IPS-20b (cell line): ENCODE measurements around the gene ZBTB7B.
A peak's percentile ranks its signal among the peaks of the same experiment; 100 is the strongest.

ENCODE experiments used
- H3K27ac ChIP-seq: one replicate; pipeline ENCODE4 v1.5.1; 2013; ENCODE audit warnings: low read length
- H3K27me3 ChIP-seq: 2 replicates; pipeline ENCODE4 v1.6.1; 2013; ENCODE audit warnings: mild to moderate bottlenecking, low read length, inconsistent platforms; ENCODE audit not compliant: insufficient read depth
- H3K36me3 ChIP-seq: 2 replicates; pipeline ENCODE4 v1.6.1; 2013; ENCODE audit warnings: low read depth, mild to moderate bottlenecking, inconsistent platforms, low read length, moderate library complexity; ENCODE audit not compliant: insufficient read depth
- H3K4me1 ChIP-seq: 2 replicates; pipeline ENCODE4 v1.6.1; 2013; ENCODE audit warnings: mild to moderate bottlenecking, control low read depth, inconsistent platforms, low read length, moderate library complexity; ENCODE audit not compliant: insufficient read depth
- H3K4me3 ChIP-seq: 2 replicates; pipeline ENCODE4 v1.5.1; 2013; ENCODE audit warnings: mild to moderate bottlenecking, low read length, inconsistent platforms
- H3K9ac ChIP-seq: 2 replicates; pipeline ENCODE4 v1.6.1; 2013; ENCODE audit warnings: low read depth, mild to moderate bottlenecking, inconsistent platforms, low read length, moderate library complexity
- H3K9me3 ChIP-seq: 2 replicates; pipeline ENCODE4 v1.6.1; 2013; ENCODE audit warnings: mild to moderate bottlenecking, low read depth, low read length, inconsistent platforms; ENCODE audit not compliant: insufficient read depth

ZBTB7B gene

GRCh38 chr1:155050560-155051341 is 48.1 kb downstream of the ZBTB7B start, which contains the start of gene ADAM15:
ADAM15 (plus strand) TSS chr1:155051316; CDS start chr1:155051387, 71 bp downstream.
- H3K36me3 ChIP-seq = no peaks in the 10 kb centered on the region

GRCh38 chr1:155051342-155051776 is 48.8 kb downstream of the ZBTB7B start:
- Histone ChIP-seq H3K4me1 (peaks cover 7% of the 10 kb centered on the region; the same call in 1 of the 2 replicates), H3K9ac (peak overlapping the region; percentile 42; the same call in 1 of the 2 replicates), H3K27ac (no peak overlapping the region), H3K9me3 (no peaks in the 10 kb centered on the region), H3K36me3 (0 out of 2 replicates have a peak, but pooled peaks cover 6% of the 10 kb centered on the region), H3K4me3 (peak overlapping the region; percentile 80), H3K27me3 (peaks cover 29% of the 10 kb centered on the region)

More at GRCh38 chr1:155050560-155051341, 48.1 kb downstream of the ZBTB7B start, which contains the start of gene ADAM15:
- Histone ChIP-seq H3K4me1 (peaks cover 7% of the 10 kb centered on the region; the same call in 1 of the 2 replicates), H3K27ac (no peak within 1 kb of the TSS), H3K27me3 (peaks cover 29% of the 10 kb centered on the region), H3K9ac (peak within 1 kb of the TSS; percentile 63; the same call in 1 of the 2 replicates), H3K9me3 (no peaks in the 10 kb centered on the region), H3K4me3 (peak within 1 kb of the TSS; percentile 86)

GRCh38 chr1:155051777-155052398 is 49.3 kb downstream of the ZBTB7B start:
- peaks cover 7% of the 10 kb centered on the region; the same call in 1 of the 2 replicates for H3K4me1 ChIP-seq
- peaks cover 29% of the 10 kb centered on the region for H3K27me3 ChIP-seq
- H3K36me3 ChIP-seq = 0 out of 2 replicates have a peak, but pooled peaks cover 10% of the 10 kb centered on the region
- H3K27ac ChIP-seq = no peak overlapping the region
- no peaks in the 10 kb centered on the region for H3K9me3 ChIP-seq
- peak overlapping the region; percentile 80 for H3K4me3 ChIP-seq
- peak overlapping the region; percentile 42; the same call in 1 of the 2 replicates for H3K9ac ChIP-seq

GRCh38 chr1:155052439-155053395 is 50.1 kb downstream of the ZBTB7B start:
- Histone ChIP-seq H3K27ac (no peak overlapping the region), H3K4me1 (peaks cover 7% of the 10 kb centered on the region; the same call in 1 of the 2 replicates), H3K27me3 (peaks cover 29% of the 10 kb centered on the region), H3K9ac (no peak overlapping the region), H3K4me3 (peak overlapping the region; percentile 80; the same call in 1 of the 2 replicates), H3K9me3 (no peaks in the 10 kb centered on the region), H3K36me3 (0 out of 2 replicates have a peak, but pooled peaks cover 10% of the 10 kb centered on the region)

GRCh38 chr1:155053531-155054105 is 51.0 kb downstream of the ZBTB7B start:
- Histone ChIP-seq H3K4me3 (no peak overlapping the region), H3K9me3 (no peaks in the 10 kb centered on the region), H3K9ac (no peak overlapping the region), H3K4me1 (peaks cover 7% of the 10 kb centered on the region; the same call in 1 of the 2 replicates), H3K36me3 (peaks cover 15% of the 10 kb centered on the region; the same call in 1 of the 2 replicates), H3K27ac (no peak overlapping the region), H3K27me3 (peaks cover 29% of the 10 kb centered on the region)

- peaks cover 4% of the 10 kb centered on the region; the same call in 1 of the 2 replicates for H3K4me1 ChIP-seq
- no peak overlapping the region for H3K4me3 ChIP-seq
- H3K36me3 ChIP-seq = peaks cover 15% of the 10 kb centered on the region; the same call in 1 of the 2 replicates
- H3K9me3 ChIP-seq = no peaks in the 10 kb centered on the region
- no peak overlapping the region for H3K27ac ChIP-seq
- H3K27me3 ChIP-seq = peaks cover 17% of the 10 kb centered on the region
- no peak overlapping the region for H3K9ac ChIP-seq
These were observed 54.5 kb downstream of the ZBTB7B start for GRCh38 chr1:155057104-155057503.

- H3K36me3 ChIP-seq = peaks cover 15% of the 10 kb centered on the region; the same call in 1 of the 2 replicates
- H3K27ac ChIP-seq = no peak overlapping the region
- H3K4me1 ChIP-seq = peaks cover 4% of the 10 kb centered on the region; the same call in 1 of the 2 replicates
- H3K27me3 ChIP-seq = peaks cover 15% of the 10 kb centered on the region
- H3K4me3 ChIP-seq = no peak overlapping the region
- H3K9ac ChIP-seq = no peak overlapping the region
- no peaks in the 10 kb centered on the region for H3K9me3 ChIP-seq
These were observed 55.2 kb downstream of the ZBTB7B start for GRCh38 chr1:155057788-155058211.

GRCh38 chr1:155060736-155061135 is 58.1 kb downstream of the ZBTB7B start:
- no peak overlapping the region for H3K4me3 ChIP-seq

GRCh38 chr1:155061381-155062150 is 59.0 kb downstream of the ZBTB7B start:
- Histone ChIP-seq H3K9ac (no peak overlapping the region), H3K36me3 (peaks cover 13% of the 10 kb centered on the region; the same call in 1 of the 2 replicates), H3K27me3 (peaks cover 12% of the 10 kb centered on the region; the same call in 1 of the 2 replicates), H3K9me3 (no peaks in the 10 kb centered on the region), H3K27ac (no peak overlapping the region), H3K4me3 (peak overlapping the region; percentile 87; the same call in 1 of the 2 replicates), H3K4me1 (peaks cover 9% of the 10 kb centered on the region; the same call in 1 of the 2 replicates)

More at GRCh38 chr1:155060736-155061135, 58.1 kb downstream of the ZBTB7B start:
- Histone ChIP-seq H3K9me3 (no peaks in the 10 kb centered on the region), H3K4me1 (peaks cover 9% of the 10 kb centered on the region; the same call in 1 of the 2 replicates), H3K9ac (no peak overlapping the region), H3K27me3 (peaks cover 12% of the 10 kb centered on the region; the same call in 1 of the 2 replicates), H3K27ac (no peak overlapping the region), H3K36me3 (peaks cover 15% of the 10 kb centered on the region; the same call in 1 of the 2 replicates)
